A673 (cell line): ENCODE results near the gene ARSI.

Source experiments
- EZH2 ChIP-seq: fragments of 200-600 bp; sonication (generic); IDR thresholded peaks from 2 replicates; pipeline ENCODE4 v1.6.1; 2017; ENCODE audit warnings: borderline replicate concordance, low read depth, mild to moderate bottlenecking, mixed read lengths, antibody characterized with exemption, low read length; ENCODE audit not compliant: poor library complexity, severe bottlenecking
- TF ChIP-seq, protein P1 (sequence below): fragments of 300-800, 200-600 bp; sonication (generic); conservative IDR thresholded peaks from 2 replicates; pipeline ENCODE4 v1.5.1; 2017; ENCODE audit warnings: low read depth, mild to moderate bottlenecking, antibody characterized with exemption, low read length, moderate library complexity, mixed read lengths

GRCh38 chr5:150254363-150254762, 48.3 kb downstream of the ARSI start:
- TF ChIP-seq, protein P1, sequence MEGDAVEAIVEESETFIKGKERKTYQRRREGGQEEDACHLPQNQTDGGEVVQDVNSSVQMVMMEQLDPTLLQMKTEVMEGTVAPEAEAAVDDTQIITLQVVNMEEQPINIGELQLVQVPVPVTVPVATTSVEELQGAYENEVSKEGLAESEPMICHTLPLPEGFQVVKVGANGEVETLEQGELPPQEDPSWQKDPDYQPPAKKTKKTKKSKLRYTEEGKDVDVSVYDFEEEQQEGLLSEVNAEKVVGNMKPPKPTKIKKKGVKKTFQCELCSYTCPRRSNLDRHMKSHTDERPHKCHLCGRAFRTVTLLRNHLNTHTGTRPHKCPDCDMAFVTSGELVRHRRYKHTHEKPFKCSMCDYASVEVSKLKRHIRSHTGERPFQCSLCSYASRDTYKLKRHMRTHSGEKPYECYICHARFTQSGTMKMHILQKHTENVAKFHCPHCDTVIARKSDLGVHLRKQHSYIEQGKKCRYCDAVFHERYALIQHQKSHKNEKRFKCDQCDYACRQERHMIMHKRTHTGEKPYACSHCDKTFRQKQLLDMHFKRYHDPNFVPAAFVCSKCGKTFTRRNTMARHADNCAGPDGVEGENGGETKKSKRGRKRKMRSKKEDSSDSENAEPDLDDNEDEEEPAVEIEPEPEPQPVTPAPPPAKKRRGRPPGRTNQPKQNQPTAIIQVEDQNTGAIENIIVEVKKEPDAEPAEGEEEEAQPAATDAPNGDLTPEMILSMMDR, result no peak
- no peak for TF ChIP-seq EZH2
